RWPE1 (cell line): ENCODE data around the gene B9D2.

Experiments
- CTCF ChIA-PET: fragments of 350-600 bp; sonication (Branson Sonifier 250); formaldehyde crosslinking; extraction: SDS; loops from one replicate; lab custom pipeline; 2021; lab: Yijun Ruan, JAX
- POLR2A ChIA-PET: fragments of 400-600 bp; formaldehyde crosslinking; extraction: SDS; loops from one replicate; lab custom pipeline; 2020; ENCODE audit warnings: antibody characterized with exemption; ENCODE audit not compliant: low non-redundant PET; lab: Yijun Ruan, JAX
- DNase-seq: peaks from one replicate; pipeline ENCODE4 v3.0.0; 2012; ENCODE audit warnings: low spot score
- H3K27ac ChIP-seq: fragments of 450-650 bp; 2 replicates; pipeline ENCODE4 v1.5.1; 2017
- TF ChIP-seq, protein P1 (sequence below): fragments of 450-650 bp; conservative IDR thresholded peaks from 2 replicates; pipeline ENCODE4 v1.5.1; 2017; ENCODE audit warnings: low read depth, mild to moderate bottlenecking

Gene B9D2

DNA sequence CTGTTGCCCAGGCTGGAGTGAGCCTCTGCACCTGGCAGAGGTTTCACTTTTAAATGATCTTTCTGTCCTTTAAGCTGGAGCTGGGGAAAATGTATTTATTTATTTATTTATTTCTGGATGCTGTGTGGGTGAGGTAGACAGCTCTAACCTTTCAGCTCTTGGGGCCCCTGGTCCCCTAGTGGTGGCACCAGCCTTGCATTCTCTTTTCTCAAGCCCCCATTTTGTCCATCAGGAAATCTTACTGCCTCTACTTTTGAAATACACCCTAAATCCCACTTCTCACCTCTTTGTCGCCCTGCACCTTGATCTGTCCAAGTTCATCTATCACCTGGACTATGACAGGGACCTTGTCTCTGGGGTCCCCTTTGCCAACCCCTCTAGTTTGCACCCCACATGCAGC is 2.1 kb upstream of the B9D2 start:
- TF ChIP-seq, protein P1, sequence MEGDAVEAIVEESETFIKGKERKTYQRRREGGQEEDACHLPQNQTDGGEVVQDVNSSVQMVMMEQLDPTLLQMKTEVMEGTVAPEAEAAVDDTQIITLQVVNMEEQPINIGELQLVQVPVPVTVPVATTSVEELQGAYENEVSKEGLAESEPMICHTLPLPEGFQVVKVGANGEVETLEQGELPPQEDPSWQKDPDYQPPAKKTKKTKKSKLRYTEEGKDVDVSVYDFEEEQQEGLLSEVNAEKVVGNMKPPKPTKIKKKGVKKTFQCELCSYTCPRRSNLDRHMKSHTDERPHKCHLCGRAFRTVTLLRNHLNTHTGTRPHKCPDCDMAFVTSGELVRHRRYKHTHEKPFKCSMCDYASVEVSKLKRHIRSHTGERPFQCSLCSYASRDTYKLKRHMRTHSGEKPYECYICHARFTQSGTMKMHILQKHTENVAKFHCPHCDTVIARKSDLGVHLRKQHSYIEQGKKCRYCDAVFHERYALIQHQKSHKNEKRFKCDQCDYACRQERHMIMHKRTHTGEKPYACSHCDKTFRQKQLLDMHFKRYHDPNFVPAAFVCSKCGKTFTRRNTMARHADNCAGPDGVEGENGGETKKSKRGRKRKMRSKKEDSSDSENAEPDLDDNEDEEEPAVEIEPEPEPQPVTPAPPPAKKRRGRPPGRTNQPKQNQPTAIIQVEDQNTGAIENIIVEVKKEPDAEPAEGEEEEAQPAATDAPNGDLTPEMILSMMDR = no peak
- DNase-seq = no peak
- CTCF ChIA-PET = interaction anchor here (1.2 kb wide), 1 partner anchor 10 kb away, joined by 5 read pairs; no protein-coding TSS in a partner anchor
- peak overlapping the region; percentile 92 for H3K27ac ChIP-seq
- POLR2A ChIA-PET = no interaction called here

DNA sequence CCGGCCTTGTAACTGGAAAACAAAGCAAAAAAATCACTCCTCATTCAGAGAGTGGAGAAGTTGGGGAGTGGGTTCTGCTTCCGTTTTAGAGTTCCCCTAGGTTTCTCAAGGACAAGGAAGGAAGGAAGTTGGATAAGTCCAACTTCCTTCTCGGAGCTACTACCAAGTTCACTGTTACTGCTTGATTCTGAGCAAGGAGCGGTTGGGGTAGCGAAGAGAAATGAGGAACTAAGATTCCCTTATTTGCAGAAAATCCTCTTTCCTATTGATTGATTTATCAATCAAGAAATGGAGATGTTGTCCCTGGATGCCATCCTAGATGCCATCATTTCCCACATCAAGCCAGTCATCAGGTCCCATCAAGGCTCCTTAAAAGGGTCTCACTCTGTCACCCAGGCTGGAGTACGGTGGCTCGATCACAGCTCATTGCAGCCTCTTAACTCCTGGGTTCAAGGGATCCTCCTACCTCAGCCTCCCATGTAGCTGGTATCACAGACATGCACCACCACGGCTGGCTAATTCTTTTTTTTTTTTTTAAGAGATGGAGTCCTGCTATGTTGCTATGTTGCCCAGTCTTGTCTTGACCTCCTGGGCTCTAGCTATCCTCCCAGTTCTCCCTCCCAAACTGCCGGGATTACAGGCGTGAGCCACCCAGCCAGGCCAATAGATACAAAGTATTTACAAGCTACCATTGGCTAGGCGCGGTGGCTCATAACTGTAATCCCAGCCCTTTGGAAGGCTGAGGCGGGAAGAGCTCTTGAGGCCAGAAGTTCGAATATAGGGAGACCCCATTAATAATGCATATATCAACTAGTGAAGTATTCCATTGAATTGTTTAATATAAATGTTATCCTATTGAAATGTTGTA is 809 bp upstream of the B9D2 start:
- TF ChIP-seq, protein P1 = no peak
- peak overlapping the region; percentile 98 for H3K27ac ChIP-seq
- POLR2A ChIA-PET = interaction anchor here (1.0 to 1.6 kb wide), 3 partner anchors 10 to 21 kb away, joined by 3 to 9 read pairs (median 4); no protein-coding TSS in a partner anchor
- no peak for DNase-seq
- CTCF ChIA-PET = interaction anchor here (0.5 to 1.6 kb wide), 5 partner anchors 9 to 64 kb away, joined by 3 to 6 read pairs (median 3); no protein-coding TSS in a partner anchor

DNA sequence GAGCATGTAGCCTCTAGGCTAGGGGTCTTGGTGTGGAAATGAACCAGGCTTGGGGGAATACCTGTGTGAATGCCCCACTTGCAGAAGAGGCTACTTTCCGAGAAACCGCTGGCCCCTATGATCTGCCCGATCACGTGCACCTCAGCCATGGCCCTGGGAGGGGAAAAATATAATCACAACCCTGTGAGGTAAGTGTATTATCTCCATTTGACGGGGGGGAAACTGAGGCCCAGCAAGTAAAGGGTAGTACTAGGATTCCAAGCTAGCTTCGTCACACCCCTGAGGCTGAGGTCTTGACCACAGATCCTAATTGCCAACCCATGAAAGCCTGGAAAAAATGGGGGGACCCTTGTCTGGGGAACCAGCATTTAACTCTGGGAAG is 587 bp downstream of the B9D2 start:
- no peak for DNase-seq
- ChIA-PET POLR2A (interaction anchor here (0.6 to 1.6 kb wide), 2 partner anchors 12 to 18 kb away, joined by 4 to 9 read pairs; no protein-coding TSS in a partner anchor), CTCF (interaction anchor here (1.6 kb wide), 1 partner anchor 55 kb away, joined by 6 read pairs; no protein-coding TSS in a partner anchor)
- H3K27ac ChIP-seq = peak overlapping the region; percentile 98
- TF ChIP-seq, protein P1 = no peak

DNA sequence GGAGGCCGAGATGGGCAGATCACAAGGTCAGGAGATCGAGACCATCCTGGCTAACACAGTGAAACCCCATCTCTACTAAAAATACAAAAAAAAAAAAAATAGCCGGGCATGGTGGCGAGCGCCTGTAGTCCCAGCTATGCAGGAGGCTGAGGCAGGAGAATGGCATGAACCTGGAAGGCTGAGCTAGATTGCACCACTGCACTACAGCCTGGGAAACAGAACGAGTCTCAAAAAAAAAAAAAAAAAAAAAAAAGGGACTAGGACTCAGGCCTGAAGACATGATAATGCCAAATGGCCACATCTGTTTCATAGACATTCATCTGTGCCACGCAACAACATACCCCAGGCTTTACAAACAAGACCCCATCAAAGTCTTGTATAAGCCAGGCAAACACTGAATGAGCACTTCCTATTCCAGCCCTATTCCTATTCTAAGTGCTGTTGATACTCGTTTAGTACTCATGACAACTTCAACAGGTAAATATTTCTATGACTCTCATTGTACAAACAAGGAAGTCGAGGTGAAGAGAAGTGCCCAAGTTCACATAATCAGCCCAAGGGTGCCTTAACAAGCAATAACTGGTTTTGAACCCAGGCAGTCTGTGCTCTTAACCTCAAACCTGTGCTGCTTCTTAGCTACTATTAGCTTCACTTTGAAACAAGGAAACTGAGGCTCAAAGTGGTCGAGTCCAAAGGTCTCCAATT is 1.7 kb downstream of the B9D2 start:
- CTCF ChIA-PET = interaction anchor here (0.6 kb wide), 1 partner anchor 39 kb away, joined by 4 read pairs; no protein-coding TSS in a partner anchor
- POLR2A ChIA-PET = interaction anchor here (0.7 kb wide), 1 partner anchor 233 kb away, joined by 4 read pairs; no protein-coding TSS in a partner anchor
- no peak overlapping the region for H3K27ac ChIP-seq
- no peak for DNase-seq
- TF ChIP-seq, protein P1 = no peak

DNA sequence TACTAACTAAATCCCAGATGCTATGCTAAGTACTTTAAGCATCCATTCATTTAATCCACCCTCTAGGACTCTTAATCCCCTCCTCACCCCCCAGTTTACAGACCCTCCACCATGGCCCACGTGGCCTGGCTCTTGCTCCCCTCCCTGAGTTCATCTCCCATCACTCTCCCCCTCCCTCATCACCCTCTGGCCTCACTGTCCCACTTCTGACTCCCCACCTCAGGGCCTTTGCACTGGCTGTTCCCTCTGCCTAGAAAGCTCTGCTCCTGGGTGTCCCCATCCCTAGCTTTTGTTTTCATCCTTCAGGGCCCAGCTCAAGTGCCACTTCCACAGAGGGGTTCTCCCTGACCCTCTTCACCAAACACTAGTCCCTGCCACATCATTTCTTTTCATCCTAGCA is 4.2 kb downstream of the B9D2 start:
- no peak for DNase-seq
- POLR2A ChIA-PET = no interaction called here
- TF ChIP-seq, protein P1 = no peak
- H3K27ac ChIP-seq = no peak overlapping the region
- CTCF ChIA-PET = no interaction called here

DNA sequence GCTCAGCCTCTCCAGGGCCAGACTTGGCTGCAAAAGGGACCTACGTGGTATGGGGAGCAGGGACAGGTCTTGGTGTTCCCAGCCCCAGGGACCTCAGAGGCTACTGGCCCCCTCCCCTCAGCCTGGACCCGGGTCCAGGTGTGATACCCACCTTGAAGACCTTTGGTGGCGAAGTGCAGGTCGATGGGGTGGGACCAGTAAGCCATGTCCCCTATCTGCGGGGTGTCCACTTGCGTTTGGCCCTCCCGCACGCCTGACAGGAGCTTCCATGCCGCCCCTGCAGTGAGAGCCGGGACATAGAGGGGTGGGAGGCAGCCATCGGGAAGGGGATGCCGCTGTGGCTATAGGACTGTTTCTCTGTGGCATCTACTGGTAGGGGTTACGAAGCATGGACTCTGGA is 6.2 kb downstream of the B9D2 start:
- no peak for DNase-seq
- TF ChIP-seq, protein P1 = no peak
- POLR2A ChIA-PET = no interaction called here
- H3K27ac ChIP-seq = 0 out of 2 replicates have a peak overlapping the region, but pooled peaks have one; percentile 84
- CTCF ChIA-PET = no interaction called here
